RCC 7860 (cell line): Measurements from ENCODE around the gene EYA2.

Experiments used
- DNase-seq: peaks from one replicate; pipeline ENCODE4 v3.0.0-alpha.2; 2015; ENCODE audit warnings: low spot score
- FAIRE-seq: peaks from 2 replicates; lab custom pipeline; 2012; peaks lifted over from hg19 to GRCh38; lab: Jason Lieb, UNC

EYA2 gene

GRCh38 chr20:47097691-47098622 lies 203.3 kb downstream of the EYA2 start:
- FAIRE-seq (no peak), DNase-seq (no peak)

- DNase-seq (no peak), FAIRE-seq (no peak)
Observed at GRCh38 chr20:47099093-47099492, 204.4 kb downstream of the EYA2 start.

GRCh38 chr20:47099825-47100441 lies 205.3 kb downstream of the EYA2 start:
- DNase-seq = no peak
- no peak for FAIRE-seq

- FAIRE-seq = no peak
Observed at GRCh38 chr20:47102629-47103028, 208.0 kb downstream of the EYA2 start.

GRCh38 chr20:47106786-47107185 lies 212.1 kb downstream of the EYA2 start:
- FAIRE-seq = no peak
- no peak for DNase-seq

More at GRCh38 chr20:47102629-47103028, 208.0 kb downstream of the EYA2 start:
- no peak for DNase-seq

GRCh38 chr20:47108994-47109393 lies 214.4 kb downstream of the EYA2 start:
- no peak for FAIRE-seq

GRCh38 chr20:47110819-47111218 lies 216.2 kb downstream of the EYA2 start:
- DNase-seq (no peak), FAIRE-seq (no peak)

More at GRCh38 chr20:47108994-47109393, 214.4 kb downstream of the EYA2 start:
- no peak for DNase-seq

- no peak for FAIRE-seq
- DNase-seq = peak; percentile 24
Observed at GRCh38 chr20:47111576-47111975, 216.9 kb downstream of the EYA2 start.

GRCh38 chr20:47113362-47114109 lies 218.9 kb downstream of the EYA2 start:
- peak; percentile 77 for FAIRE-seq
- peak; percentile 42 for DNase-seq

GRCh38 chr20:47115694-47116093 lies 221.1 kb downstream of the EYA2 start:
- FAIRE-seq = no peak
- no peak for DNase-seq

GRCh38 chr20:47117371-47117770 lies 222.7 kb downstream of the EYA2 start:
- no peak for DNase-seq
- no peak for FAIRE-seq

GRCh38 chr20:47117773-47118172 lies 223.1 kb downstream of the EYA2 start:
- DNase-seq = no peak
- FAIRE-seq = no peak

GRCh38 chr20:47118206-47118605 lies 223.6 kb downstream of the EYA2 start:
- no peak for FAIRE-seq

GRCh38 chr20:47118641-47119040 lies 224.0 kb downstream of the EYA2 start:
- DNase-seq (no peak), FAIRE-seq (no peak)

More at GRCh38 chr20:47118206-47118605, 223.6 kb downstream of the EYA2 start:
- no peak for DNase-seq

GRCh38 chr20:47120346-47120936 lies 225.8 kb downstream of the EYA2 start:
- DNase-seq (no peak), FAIRE-seq (no peak)

GRCh38 chr20:47122560-47122959 lies 227.9 kb downstream of the EYA2 start:
- FAIRE-seq (no peak), DNase-seq (no peak)

GRCh38 chr20:47124181-47124717 lies 229.6 kb downstream of the EYA2 start:
- FAIRE-seq (no peak), DNase-seq (no peak)

GRCh38 chr20:47125508-47125757 lies 230.8 kb downstream of the EYA2 start:
- FAIRE-seq = peak; percentile 79
- DNase-seq = no peak

- FAIRE-seq = no peak
Observed at GRCh38 chr20:47125758-47126591, 231.3 kb downstream of the EYA2 start.

GRCh38 chr20:47126709-47127108 lies 232.1 kb downstream of the EYA2 start:
- FAIRE-seq = peak; percentile 91
- DNase-seq = peak; percentile 83

More at GRCh38 chr20:47125758-47126591, 231.3 kb downstream of the EYA2 start:
- peak; percentile 85 for DNase-seq
